Measurements from ENCODE around the gene FGF22.

Gene FGF22

GRCh38 chr19:681029-682019 is 41.6 kb downstream of the FGF22 start:
- no peak for DNase-seq

- DNase-seq, result no peak
Measured at GRCh38 chr19:682678-683320, 43.1 kb downstream of the FGF22 start.

- DNase-seq, result no peak
Measured at GRCh38 chr19:685454-685931, 45.8 kb downstream of the FGF22 start.

GRCh38 chr19:686589-687297 is 47.1 kb downstream of the FGF22 start:
- DNase-seq, result no peak

GRCh38 chr19:687569-688166 is 48.0 kb downstream of the FGF22 start:
- no peak for DNase-seq

- DNase-seq, result no peak
Measured at GRCh38 chr19:688214-688613, 48.5 kb downstream of the FGF22 start.

GRCh38 chr19:688992-689391 is 49.3 kb downstream of the FGF22 start:
- DNase-seq, result no peak

- DNase-seq, result no peak
Measured at GRCh38 chr19:690203-690602, 50.5 kb downstream of the FGF22 start.

All from DMS79 (cell line).